ENCODE data around the gene CHML. TPM values are rescaled to one million over a fixed set of nuclear protein-coding genes. Genes with fewer than 3 reads are reported as not detected.

The CHML gene
- total and polyA plus RNA-seq, 2 of the 8 experiments (the other 6 are each of a cell fraction or from before 2014, with no cell fraction given), result 11.5 to 82.4 TPM

GRCh38 chr1:241660424-241660972 is 20.3 kb upstream of the CHML start (continued):
- TF ChIP-seq CHD7 (IDR thresholded peaks at IDR 0.05; ENCODE audit: insufficient replicate concordance, low read length) (no peak), POU5F1 (IDR thresholded peaks at IDR 0.05; ENCODE audit: low read depth, low read length) (no peak), CHD1 (IDR thresholded peaks at IDR 0.05; ENCODE audit: low read depth, low read length) (no peak), FOSL1 (IDR thresholded peaks at IDR 0.05; ENCODE audit: insufficient read depth, low read depth, low read length) (no peak), KDM1A (IDR thresholded peaks at IDR 0.05; ENCODE audit: borderline replicate concordance, low read length) (no peak), CBX5 (IDR thresholded peaks at IDR 0.05; ENCODE audit: low read depth, low read length) (no peak), TEAD4 (IDR thresholded peaks at IDR 0.05; ENCODE audit: low read depth, low read length) (no peak), JUN (IDR thresholded peaks at IDR 0.05; ENCODE audit: low read depth, low read length) (no peak), CEBPB (IDR thresholded peaks at IDR 0.05; ENCODE audit: low read depth, low read length) (no peak), HDAC6 (IDR thresholded peaks at IDR 0.05; ENCODE audit: low read depth, low read length) (no peak), SRF (IDR thresholded peaks at IDR 0.05; ENCODE audit: low read depth, low read length) (no peak)

Measured in H1 (cell line).